LNCAP (cell line): ENCODE measurements around the gene TMTC1.

ENCODE experiments used
- CTCF ChIP-seq: fragments of 450-650 bp; IDR thresholded peaks from 2 replicates; pipeline ENCODE4 v1.5.1; 2017; ENCODE audit warnings: mild to moderate bottlenecking

TMTC1 gene

GRCh38 chr12:29547151-29547632, 236.6 kb downstream of the TMTC1 start:
- TF ChIP-seq CTCF: no peak

GRCh38 chr12:29546000-29546399, 237.7 kb downstream of the TMTC1 start:
- TF ChIP-seq CTCF: no peak

GRCh38 chr12:29545102-29545467, 238.7 kb downstream of the TMTC1 start:
- no peak for TF ChIP-seq CTCF

- TF ChIP-seq CTCF: no peak
Observed at GRCh38 chr12:29544428-29545101, 239.2 kb downstream of the TMTC1 start.

- TF ChIP-seq CTCF: no peak
Observed at GRCh38 chr12:29543036-29543435, 240.7 kb downstream of the TMTC1 start.

GRCh38 chr12:29537298-29537697, 246.4 kb downstream of the TMTC1 start:
- no peak for TF ChIP-seq CTCF

- no peak for TF ChIP-seq CTCF
Observed at GRCh38 chr12:29534935-29535334, 248.8 kb downstream of the TMTC1 start.
